Keratinocyte (primary cell): Measurements from ENCODE around the gene RNF151.
A peak's percentile ranks its signal among the peaks of the same experiment; 100 is the strongest.

Experiments
- EZH2 ChIP-seq: IDR thresholded peaks from one replicate; pipeline ENCODE4 v1.6.1; 2012; ENCODE audit warnings: inconsistent platforms, mild to moderate bottlenecking, low read length, moderate library complexity
- TF ChIP-seq, protein P1 (sequence below), 3 experiments: IDR thresholded peaks in 1 of 3; conservative IDR thresholded peaks in 1 of 3; optimal IDR thresholded peaks in 1 of 3; 2 replicates in 2 of 3; 3 replicates in 1 of 3; pipeline versions ENCODE3 to v1.5.1; 2011; ENCODE audit warnings: low read length in 3 of 3, mild to moderate bottlenecking in 3 of 3, moderate library complexity in 2 of 3, control low read depth in 1 of 3, inconsistent platforms in 1 of 3; ENCODE audit not compliant: insufficient read depth in 2 of 3; ENCODE audit errors: extremely low read depth in 1 of 3

DNA sequence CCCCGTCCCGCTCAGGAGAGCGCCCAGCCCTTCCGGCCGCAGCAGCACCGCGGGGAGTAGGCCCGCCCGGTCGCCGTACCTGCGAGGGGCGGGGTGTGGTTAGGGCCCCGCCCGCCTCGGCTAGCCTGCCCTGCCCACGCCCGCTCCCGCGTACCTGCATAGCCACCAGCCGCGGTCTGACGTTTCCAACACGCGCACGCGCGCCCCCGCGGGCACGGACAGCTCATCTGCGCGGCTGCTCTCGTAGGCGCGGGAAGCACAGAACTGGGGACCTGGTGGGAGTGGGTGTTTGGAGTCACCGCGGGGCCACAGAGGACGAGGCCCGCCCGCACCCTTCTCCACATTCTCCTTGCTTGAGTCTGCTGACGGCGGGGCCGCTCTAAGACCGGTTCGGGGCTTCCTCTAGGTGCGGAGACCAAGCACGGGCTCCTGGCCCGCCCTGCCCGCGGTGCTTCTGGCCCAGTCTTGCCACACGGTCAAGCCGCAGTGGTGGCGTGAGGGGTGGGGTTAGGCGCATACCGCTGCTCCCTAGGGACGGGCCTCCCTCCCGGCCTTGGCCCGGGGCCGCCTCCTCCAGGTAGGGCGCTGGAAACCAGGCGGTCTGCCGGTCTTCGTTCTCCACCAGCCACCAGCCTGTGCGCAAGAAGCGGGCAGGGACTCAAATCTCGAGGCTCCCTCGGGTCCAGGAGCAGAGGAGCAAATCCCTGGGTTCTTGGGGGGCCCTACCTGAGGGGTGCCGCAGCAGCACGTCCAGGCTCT, 12.8 kb downstream of the RNF151 start:
- TF ChIP-seq, protein P1, sequence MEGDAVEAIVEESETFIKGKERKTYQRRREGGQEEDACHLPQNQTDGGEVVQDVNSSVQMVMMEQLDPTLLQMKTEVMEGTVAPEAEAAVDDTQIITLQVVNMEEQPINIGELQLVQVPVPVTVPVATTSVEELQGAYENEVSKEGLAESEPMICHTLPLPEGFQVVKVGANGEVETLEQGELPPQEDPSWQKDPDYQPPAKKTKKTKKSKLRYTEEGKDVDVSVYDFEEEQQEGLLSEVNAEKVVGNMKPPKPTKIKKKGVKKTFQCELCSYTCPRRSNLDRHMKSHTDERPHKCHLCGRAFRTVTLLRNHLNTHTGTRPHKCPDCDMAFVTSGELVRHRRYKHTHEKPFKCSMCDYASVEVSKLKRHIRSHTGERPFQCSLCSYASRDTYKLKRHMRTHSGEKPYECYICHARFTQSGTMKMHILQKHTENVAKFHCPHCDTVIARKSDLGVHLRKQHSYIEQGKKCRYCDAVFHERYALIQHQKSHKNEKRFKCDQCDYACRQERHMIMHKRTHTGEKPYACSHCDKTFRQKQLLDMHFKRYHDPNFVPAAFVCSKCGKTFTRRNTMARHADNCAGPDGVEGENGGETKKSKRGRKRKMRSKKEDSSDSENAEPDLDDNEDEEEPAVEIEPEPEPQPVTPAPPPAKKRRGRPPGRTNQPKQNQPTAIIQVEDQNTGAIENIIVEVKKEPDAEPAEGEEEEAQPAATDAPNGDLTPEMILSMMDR (optimal IDR thresholded peaks at IDR 0.05 in 1 of 3, IDR thresholded peaks at IDR 0.05 in 1 of 3, conservative IDR thresholded peaks at IDR 0.05 in 1 of 3; ENCODE audit: extremely low read depth in 1 of 3, insufficient read depth in 2 of 3, low read length in 3 of 3) = peak in 1 of 3 experiments; percentile 17
- no peak for TF ChIP-seq EZH2
